HL-60 (cell line): ENCODE data around the gene MOB3B.

Source experiments
- CTCF ChIP-seq: IDR thresholded peaks from one replicate; pipeline ENCODE4 v1.5.1; 2011; ENCODE audit warnings: low read length, control low read depth, inconsistent platforms; ENCODE audit not compliant: insufficient read depth
- POLR2AphosphoS5 ChIP-seq: IDR thresholded peaks from 2 replicates; pipeline ENCODE4 v1.6.1; 2012; ENCODE audit warnings: low read depth
- REST ChIP-seq: IDR thresholded peaks from 2 replicates; pipeline ENCODE4 v1.6.1; 2012; ENCODE audit warnings: low read depth; ENCODE audit not compliant: insufficient replicate concordance

- no peak for TF ChIP-seq CTCF
- no peak for TF ChIP-seq REST
- no peak for TF ChIP-seq POLR2AphosphoS5
Measured at GRCh38 chr9:27402626-27403025, 127.0 kb downstream of the MOB3B start.
